Epithelial cell of esophagus (primary cell): ENCODE measurements around the gene PPARD.

Experiments
- DNase-seq: peaks from one replicate; pipeline ENCODE4 v3.0.0; 2010; ENCODE audit warnings: low read depth
- H3K4me3 ChIP-seq: 2 replicates; pipeline ENCODE4 v1.5.1; 2011; ENCODE audit warnings: mild to moderate bottlenecking, low read length, control low read depth
- TF ChIP-seq, protein P1 (sequence below): IDR thresholded peaks from 2 replicates; pipeline ENCODE4 v1.5.1; 2011; ENCODE audit warnings: low read depth, mild to moderate bottlenecking, low read length, control low read depth, inconsistent platforms; ENCODE audit not compliant: insufficient read depth; ENCODE audit errors: missing control alignments

PPARD gene

GRCh38 chr6:35468980-35469750 is 126.8 kb downstream of the PPARD start:
- H3K4me3 ChIP-seq = peak overlapping the region; percentile 94
- DNase-seq = no peak
- TF ChIP-seq, protein P1, sequence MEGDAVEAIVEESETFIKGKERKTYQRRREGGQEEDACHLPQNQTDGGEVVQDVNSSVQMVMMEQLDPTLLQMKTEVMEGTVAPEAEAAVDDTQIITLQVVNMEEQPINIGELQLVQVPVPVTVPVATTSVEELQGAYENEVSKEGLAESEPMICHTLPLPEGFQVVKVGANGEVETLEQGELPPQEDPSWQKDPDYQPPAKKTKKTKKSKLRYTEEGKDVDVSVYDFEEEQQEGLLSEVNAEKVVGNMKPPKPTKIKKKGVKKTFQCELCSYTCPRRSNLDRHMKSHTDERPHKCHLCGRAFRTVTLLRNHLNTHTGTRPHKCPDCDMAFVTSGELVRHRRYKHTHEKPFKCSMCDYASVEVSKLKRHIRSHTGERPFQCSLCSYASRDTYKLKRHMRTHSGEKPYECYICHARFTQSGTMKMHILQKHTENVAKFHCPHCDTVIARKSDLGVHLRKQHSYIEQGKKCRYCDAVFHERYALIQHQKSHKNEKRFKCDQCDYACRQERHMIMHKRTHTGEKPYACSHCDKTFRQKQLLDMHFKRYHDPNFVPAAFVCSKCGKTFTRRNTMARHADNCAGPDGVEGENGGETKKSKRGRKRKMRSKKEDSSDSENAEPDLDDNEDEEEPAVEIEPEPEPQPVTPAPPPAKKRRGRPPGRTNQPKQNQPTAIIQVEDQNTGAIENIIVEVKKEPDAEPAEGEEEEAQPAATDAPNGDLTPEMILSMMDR = no peak

DNA sequence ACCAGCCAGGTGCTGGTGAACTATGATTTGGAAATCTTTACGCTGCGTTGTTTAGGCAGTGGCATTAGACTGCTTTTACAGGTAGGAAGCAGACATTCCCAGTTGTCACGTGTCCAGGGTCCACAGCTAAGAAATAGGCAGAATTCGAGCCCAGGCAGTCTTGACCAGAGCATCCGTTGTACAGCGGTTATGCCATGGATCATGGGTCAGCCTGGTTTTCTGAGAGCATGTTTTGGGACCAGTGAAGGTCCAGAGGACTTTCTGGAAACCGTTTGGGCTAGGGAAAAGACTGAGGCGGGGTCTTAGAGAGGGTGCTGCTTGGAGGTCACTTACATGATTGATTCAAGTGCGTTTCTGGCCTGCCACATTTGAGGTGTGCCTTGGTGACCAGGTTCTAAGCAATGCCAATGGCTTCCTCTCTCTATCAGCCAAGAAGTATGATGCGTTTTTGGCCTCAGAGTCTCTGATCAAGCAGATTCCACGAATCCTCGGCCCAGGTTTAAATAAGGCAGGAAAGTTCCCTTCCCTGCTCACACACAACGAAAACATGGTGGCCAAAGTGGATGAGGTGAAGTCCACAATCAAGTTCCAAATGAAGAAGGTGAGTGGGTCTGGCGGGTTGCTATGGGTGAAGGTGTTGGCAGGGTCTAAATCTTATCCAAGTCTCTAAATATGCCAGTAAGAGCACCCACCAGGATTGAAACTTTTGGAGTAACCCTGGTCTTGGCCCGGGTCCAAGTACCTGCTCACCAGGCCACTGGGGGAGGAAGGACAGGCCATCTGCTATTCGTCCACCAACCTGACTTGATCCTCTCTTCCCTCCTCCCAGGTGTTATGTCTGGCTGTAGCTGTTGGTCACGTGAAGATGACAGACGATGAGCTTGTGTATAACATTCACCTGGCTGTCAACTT is 127.6 kb downstream of the PPARD start:
- H3K4me3 ChIP-seq = peak overlapping the region; percentile 94
- TF ChIP-seq, protein P1 = no peak
- DNase-seq = peak; percentile 65

- TF ChIP-seq, protein P1 = no peak
- H3K4me3 ChIP-seq = peak overlapping the region; percentile 94
- no peak for DNase-seq
Measured at GRCh38 chr6:35470663-35471120, 128.3 kb downstream of the PPARD start.

DNA sequence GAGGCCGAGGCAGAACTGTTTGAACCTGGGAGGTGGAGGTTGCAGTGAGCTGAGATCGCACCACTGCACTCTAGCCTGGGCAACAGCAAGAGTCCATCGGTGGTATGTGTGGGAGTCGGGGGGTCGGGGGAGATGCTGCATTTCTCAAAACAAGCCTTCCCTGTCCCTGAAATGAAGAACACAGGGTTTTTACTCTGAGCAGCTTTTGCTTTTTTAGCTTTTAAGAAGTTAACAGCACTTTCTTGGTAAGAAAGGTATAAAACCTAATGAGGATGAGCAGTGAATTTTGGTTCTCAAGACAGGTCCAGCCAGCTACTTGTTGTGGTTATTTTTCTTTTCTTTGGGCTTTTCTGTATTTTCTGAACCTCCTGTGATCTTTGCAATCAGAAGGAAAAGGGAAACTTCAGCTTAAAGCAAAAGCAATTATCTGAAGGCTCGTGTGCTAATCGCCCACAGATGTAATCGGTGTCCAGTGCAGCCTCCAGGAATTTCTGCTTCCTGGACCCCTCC is 129.5 kb downstream of the PPARD start:
- no peak for DNase-seq
- H3K4me3 ChIP-seq = no peak overlapping the region
- TF ChIP-seq, protein P1 = no peak

GRCh38 chr6:35473075-35473849 is 130.9 kb downstream of the PPARD start:
- TF ChIP-seq, protein P1 = no peak
- DNase-seq = no peak
- no peak overlapping the region for H3K4me3 ChIP-seq

DNA sequence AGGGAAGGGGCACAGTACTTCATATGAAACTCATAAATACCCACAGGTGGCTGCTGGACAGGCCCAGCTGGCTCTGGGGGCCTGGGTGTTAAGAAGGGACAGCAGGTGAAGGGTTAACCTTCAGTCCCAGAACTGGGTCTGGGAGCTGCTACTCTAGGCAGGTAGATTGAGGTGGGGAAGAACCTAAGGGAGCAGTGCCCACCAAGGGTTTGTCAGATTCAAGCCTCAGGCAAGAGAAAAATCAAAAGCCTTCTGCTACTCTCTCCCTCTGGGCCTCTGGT is 131.4 kb downstream of the PPARD start:
- DNase-seq = no peak
- TF ChIP-seq, protein P1 = no peak
- no peak overlapping the region for H3K4me3 ChIP-seq
